ENCODE measurements around the gene CADM2.
"Not testable (repeated sequence)": the region's sequence is repeated elsewhere in the genome, so short reads cannot be mapped to it uniquely, and the experiment has no call there.

Gene CADM2

GRCh38 chr3:85708325-85708724 lies 749.5 kb downstream of the CADM2 start:
- not testable (repeated sequence) for DNase-seq

- no peak for DNase-seq
Measured at GRCh38 chr3:85709346-85709892, 750.6 kb downstream of the CADM2 start.

- DNase-seq, result no peak
Measured at GRCh38 chr3:85710490-85710889, 751.7 kb downstream of the CADM2 start.

GRCh38 chr3:85721409-85722145 lies 762.8 kb downstream of the CADM2 start:
- DNase-seq, result no peak

GRCh38 chr3:85725809-85726208 lies 767.0 kb downstream of the CADM2 start:
- DNase-seq, result no peak

GRCh38 chr3:85726241-85726640 lies 767.5 kb downstream of the CADM2 start:
- DNase-seq, result no peak

GRCh38 chr3:85737846-85738245 lies 779.1 kb downstream of the CADM2 start:
- no peak for DNase-seq

- no peak for DNase-seq
Measured at GRCh38 chr3:85740561-85740960, 781.8 kb downstream of the CADM2 start.

GRCh38 chr3:85758442-85758841 lies 799.7 kb downstream of the CADM2 start:
- no peak for DNase-seq

- no peak for DNase-seq
Measured at GRCh38 chr3:85760342-85760741, 801.6 kb downstream of the CADM2 start.

- no peak for DNase-seq
Measured at GRCh38 chr3:85780806-85781205, 822.0 kb downstream of the CADM2 start.

- no peak for DNase-seq
Measured at GRCh38 chr3:85781806-85782205, 823.0 kb downstream of the CADM2 start.

- DNase-seq, result no peak
Measured at GRCh38 chr3:85783291-85783690, 824.5 kb downstream of the CADM2 start.

- no peak for DNase-seq
Measured at GRCh38 chr3:85785766-85786165, 827.0 kb downstream of the CADM2 start.

- no peak for DNase-seq
Measured at GRCh38 chr3:85790445-85791030, 831.7 kb downstream of the CADM2 start.

- DNase-seq, result no peak
Measured at GRCh38 chr3:85796140-85796539, 837.4 kb downstream of the CADM2 start.

- no peak for DNase-seq
Measured at GRCh38 chr3:85800676-85801075, 841.9 kb downstream of the CADM2 start.

- no peak for DNase-seq
Measured at GRCh38 chr3:85801955-85802354, 843.2 kb downstream of the CADM2 start.

GRCh38 chr3:85808755-85809154 lies 850.0 kb downstream of the CADM2 start:
- DNase-seq, result no peak

- DNase-seq, result no peak
Measured at GRCh38 chr3:85821130-85821756, 862.5 kb downstream of the CADM2 start.

GRCh38 chr3:85835857-85836440 lies 877.2 kb downstream of the CADM2 start:
- DNase-seq, result no peak

GRCh38 chr3:85837402-85837801 lies 878.6 kb downstream of the CADM2 start:
- no peak for DNase-seq

- no peak for DNase-seq
Measured at GRCh38 chr3:85838921-85839320, 880.1 kb downstream of the CADM2 start.

- no peak for DNase-seq
Measured at GRCh38 chr3:85842081-85842480, 883.3 kb downstream of the CADM2 start.
